Osteoblast (primary cell): ENCODE measurements around the gene KIF16B. TPM values are rescaled to one million over a fixed set of nuclear protein-coding genes. Genes with fewer than 3 reads are reported as not detected.

ENCODE experiments used
- DNase-seq: peaks from one replicate; pipeline ENCODE4 v3.0.0; 2011; ENCODE audit warnings: low spot score, mixed read lengths; ENCODE audit not compliant: insufficient read length; ENCODE audit errors: missing footprints
- H2AFZ ChIP-seq: 2 replicates; pipeline ENCODE4 v1.6.0; 2011; ENCODE audit warnings: mild to moderate bottlenecking, low read length
- H3K27ac ChIP-seq: 2 replicates; pipeline ENCODE4 v1.5.1; 2011; ENCODE audit warnings: mild to moderate bottlenecking, low read depth, low read length, moderate library complexity
- H3K27me3 ChIP-seq: 2 replicates; pipeline ENCODE4 v1.6.0; 2012; ENCODE audit warnings: mild to moderate bottlenecking, control low read depth, inconsistent platforms, low read length, moderate library complexity; ENCODE audit not compliant: insufficient read depth
- H3K36me3 ChIP-seq: 2 replicates; pipeline ENCODE4 v1.5.1; 2011; ENCODE audit warnings: mild to moderate bottlenecking, low read length, control low read depth, moderate library complexity; ENCODE audit not compliant: insufficient read depth
- H3K4me1 ChIP-seq: 2 replicates; pipeline ENCODE4 v1.5.1; 2011; ENCODE audit warnings: mild to moderate bottlenecking, low read length, control low read depth, moderate library complexity; ENCODE audit not compliant: insufficient read depth
- H3K4me2 ChIP-seq: 2 replicates; pipeline ENCODE4 v1.6.0; 2011; ENCODE audit warnings: mild to moderate bottlenecking, low read length; ENCODE audit not compliant: insufficient read depth
- H3K4me3 ChIP-seq: fragments of 200-600 bp; sonication (generic); 3 replicates; pipeline ENCODE4 v1.5.1; 2012; ENCODE audit warnings: mild to moderate bottlenecking, low read length, inconsistent platforms; ENCODE audit not compliant: insufficient read depth
- H3K79me2 ChIP-seq: 2 replicates; pipeline ENCODE4 v1.6.0; 2012; ENCODE audit warnings: mild to moderate bottlenecking, low read length, control low read depth, inconsistent platforms; ENCODE audit not compliant: insufficient read depth
- H3K9me3 ChIP-seq: 2 replicates; pipeline ENCODE4 v1.5.1; 2011; ENCODE audit warnings: low read depth, low read length, control low read depth
- H4K20me1 ChIP-seq: 2 replicates; pipeline ENCODE4 v1.6.0; 2012; ENCODE audit warnings: mild to moderate bottlenecking, low read length, control low read depth; ENCODE audit not compliant: insufficient read depth
- total RNA-seq: library from RNA; depleted of rRNA; stranded (reverse); fragments of >200 nt; gene quantifications from 2 replicates; pipeline ENCODE4 v1.2.3, GENCODE V29; 2012
- TF ChIP-seq, protein P1 (sequence below): IDR thresholded peaks from 2 replicates; pipeline ENCODE4 v1.5.1; 2011; ENCODE audit warnings: mild to moderate bottlenecking, low read depth, low read length, moderate library complexity; ENCODE audit errors: extremely low read depth

The KIF16B gene
- total RNA-seq, 1 donor = 9.0 TPM

DNA sequence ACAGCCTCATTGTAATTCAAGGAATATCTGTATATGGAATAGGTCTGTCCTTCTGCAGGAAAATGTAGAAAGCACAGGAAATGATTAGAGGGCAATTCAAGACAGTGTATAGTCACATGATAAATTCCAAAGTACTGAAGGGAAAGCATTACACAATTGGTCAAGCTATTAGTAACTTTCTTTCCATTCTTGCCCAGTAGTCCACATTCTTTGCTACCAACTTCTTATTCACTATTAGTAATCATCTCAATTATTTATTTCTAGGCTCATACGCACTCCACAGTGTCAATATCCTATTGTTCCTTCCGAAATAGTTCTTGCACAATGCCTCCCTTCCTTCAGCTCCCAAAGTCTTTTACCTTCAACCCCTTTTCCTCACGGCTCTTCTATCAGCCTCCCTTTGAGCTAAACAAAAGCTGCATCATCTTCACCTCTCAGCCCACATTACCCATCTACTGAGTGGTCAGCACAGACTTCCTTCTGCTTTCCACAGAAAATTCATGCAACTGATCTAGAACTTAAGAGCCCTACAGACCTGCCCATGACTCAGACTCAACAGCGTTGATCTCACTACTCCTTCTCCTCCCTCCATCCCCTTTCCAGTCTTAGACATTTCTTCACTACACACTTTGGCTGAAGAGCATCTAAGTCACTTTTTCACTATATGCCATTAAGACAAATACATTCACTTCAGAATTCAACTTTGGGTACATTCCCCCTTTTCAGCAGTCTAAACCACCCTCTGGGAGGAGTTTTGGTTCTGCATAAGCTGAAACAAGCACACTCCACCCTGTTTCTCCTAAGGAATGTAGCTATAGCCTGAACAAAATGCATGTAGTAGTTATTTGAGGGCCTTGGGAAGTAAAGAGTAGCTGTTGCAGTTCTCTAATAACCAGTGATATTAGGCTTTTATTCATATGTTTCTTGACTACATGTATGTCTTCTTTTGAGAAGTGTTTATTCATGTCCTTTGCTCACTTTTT is 157.9 kb downstream of the KIF16B start:
- Histone ChIP-seq H4K20me1 (no peaks in the 10 kb centered on the region), H3K4me1 (no peaks in the 10 kb centered on the region), H3K9me3 (no peaks in the 10 kb centered on the region), H3K4me3 (no peak overlapping the region), H3K27me3 (no peaks in the 10 kb centered on the region), H3K27ac (no peak overlapping the region), H3K79me2 (no peaks in the 10 kb centered on the region), H3K4me2 (no peak overlapping the region), H2AFZ (no peak overlapping the region), H3K36me3 (no peaks in the 10 kb centered on the region)
- DNase-seq = no peak
- TF ChIP-seq, protein P1, sequence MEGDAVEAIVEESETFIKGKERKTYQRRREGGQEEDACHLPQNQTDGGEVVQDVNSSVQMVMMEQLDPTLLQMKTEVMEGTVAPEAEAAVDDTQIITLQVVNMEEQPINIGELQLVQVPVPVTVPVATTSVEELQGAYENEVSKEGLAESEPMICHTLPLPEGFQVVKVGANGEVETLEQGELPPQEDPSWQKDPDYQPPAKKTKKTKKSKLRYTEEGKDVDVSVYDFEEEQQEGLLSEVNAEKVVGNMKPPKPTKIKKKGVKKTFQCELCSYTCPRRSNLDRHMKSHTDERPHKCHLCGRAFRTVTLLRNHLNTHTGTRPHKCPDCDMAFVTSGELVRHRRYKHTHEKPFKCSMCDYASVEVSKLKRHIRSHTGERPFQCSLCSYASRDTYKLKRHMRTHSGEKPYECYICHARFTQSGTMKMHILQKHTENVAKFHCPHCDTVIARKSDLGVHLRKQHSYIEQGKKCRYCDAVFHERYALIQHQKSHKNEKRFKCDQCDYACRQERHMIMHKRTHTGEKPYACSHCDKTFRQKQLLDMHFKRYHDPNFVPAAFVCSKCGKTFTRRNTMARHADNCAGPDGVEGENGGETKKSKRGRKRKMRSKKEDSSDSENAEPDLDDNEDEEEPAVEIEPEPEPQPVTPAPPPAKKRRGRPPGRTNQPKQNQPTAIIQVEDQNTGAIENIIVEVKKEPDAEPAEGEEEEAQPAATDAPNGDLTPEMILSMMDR = no peak

DNA sequence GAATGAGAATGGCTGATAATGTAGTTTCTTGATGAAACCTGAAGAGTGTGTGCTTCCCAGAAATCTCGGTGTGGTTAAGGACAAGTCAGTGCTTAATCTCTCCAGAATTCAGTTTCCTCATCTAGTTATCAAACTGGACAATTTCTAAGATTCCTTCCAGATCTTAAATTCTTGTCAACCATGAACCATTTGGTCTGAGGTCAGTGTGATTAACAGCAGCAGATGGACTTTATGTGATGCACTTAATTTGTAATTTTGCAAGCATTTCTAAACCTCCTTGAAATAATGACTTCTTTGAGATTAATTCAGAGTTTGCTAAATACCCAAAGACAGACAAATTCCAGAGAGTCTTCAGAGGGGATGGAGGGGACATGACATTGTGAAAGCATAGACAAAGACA is 160.3 kb downstream of the KIF16B start:
- no peak for DNase-seq

DNA sequence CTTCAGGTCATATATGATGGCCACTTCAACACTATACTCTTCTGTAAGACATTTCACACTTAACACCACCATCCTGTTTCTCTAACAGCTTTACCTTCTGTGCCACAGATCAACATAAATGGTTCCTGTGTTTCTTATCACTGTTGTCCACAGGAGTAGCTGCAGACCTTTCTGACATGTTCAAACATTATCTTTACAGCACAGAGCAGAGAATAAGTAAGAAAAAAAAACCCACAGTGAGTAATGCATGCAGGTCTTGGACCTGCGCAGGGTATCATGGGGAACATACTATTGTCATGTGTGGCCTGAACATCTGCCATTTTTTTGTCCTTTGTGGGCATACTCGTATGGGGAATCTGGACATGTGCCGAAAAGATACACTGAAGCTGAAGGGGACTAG is 161.9 kb downstream of the KIF16B start:
- no peaks in the 10 kb centered on the region for H3K9me3 ChIP-seq
- H3K4me3 ChIP-seq = no peak overlapping the region
- no peaks in the 10 kb centered on the region for H3K4me1 ChIP-seq
- H3K36me3 ChIP-seq = no peaks in the 10 kb centered on the region
- H3K79me2 ChIP-seq = no peaks in the 10 kb centered on the region
- H3K27ac ChIP-seq = no peak overlapping the region
- H3K4me2 ChIP-seq = no peak overlapping the region
- DNase-seq = no peak
- TF ChIP-seq, protein P1 = no peak
- H3K27me3 ChIP-seq = no peaks in the 10 kb centered on the region
- no peaks in the 10 kb centered on the region for H4K20me1 ChIP-seq
- H2AFZ ChIP-seq = no peak overlapping the region

More for the DNA sequence above, 160.3 kb downstream of the KIF16B start:
- H3K27me3 ChIP-seq = no peaks in the 10 kb centered on the region
- H3K79me2 ChIP-seq = no peaks in the 10 kb centered on the region
- H4K20me1 ChIP-seq = no peaks in the 10 kb centered on the region
- H3K4me1 ChIP-seq = no peaks in the 10 kb centered on the region
- H3K36me3 ChIP-seq = no peaks in the 10 kb centered on the region
- no peak overlapping the region for H3K27ac ChIP-seq
- H3K4me2 ChIP-seq = no peak overlapping the region
- no peak overlapping the region for H2AFZ ChIP-seq
- no peaks in the 10 kb centered on the region for H3K9me3 ChIP-seq
- TF ChIP-seq, protein P1 = no peak
- H3K4me3 ChIP-seq = no peak overlapping the region

DNA sequence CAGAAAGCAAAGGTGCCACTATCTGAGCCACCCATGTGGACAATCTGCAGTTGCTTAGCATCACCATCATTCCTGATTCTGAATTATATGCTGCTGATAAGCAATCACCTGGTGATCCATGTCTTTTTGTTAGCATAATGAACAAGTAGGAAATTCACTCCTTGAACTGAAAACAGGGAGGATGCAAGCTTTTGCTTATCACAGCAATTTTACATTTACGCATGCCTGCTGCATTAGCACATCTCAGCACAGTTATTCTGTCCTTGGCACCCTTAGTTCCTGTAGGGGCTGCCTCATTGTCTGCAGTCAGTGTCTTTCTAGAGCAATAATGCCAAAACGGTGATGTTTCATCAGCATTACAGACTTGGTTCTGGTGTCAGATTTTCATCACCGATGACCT is 162.6 kb downstream of the KIF16B start:
- Histone ChIP-seq H3K4me2 (no peak overlapping the region), H3K4me1 (no peaks in the 10 kb centered on the region), H3K36me3 (no peaks in the 10 kb centered on the region), H3K27ac (no peak overlapping the region), H3K4me3 (no peak overlapping the region), H3K79me2 (no peaks in the 10 kb centered on the region), H3K9me3 (no peaks in the 10 kb centered on the region), H3K27me3 (no peaks in the 10 kb centered on the region), H4K20me1 (no peaks in the 10 kb centered on the region), H2AFZ (no peak overlapping the region)
- DNase-seq = no peak
- TF ChIP-seq, protein P1 = no peak
